ENCODE measurements around the gene PPID.
"Not testable (repeated sequence)": the region's sequence is repeated elsewhere in the genome, so short reads cannot be mapped to it uniquely, and the experiment has no call there.

Gene PPID

GRCh38 chr4:158729716-158730559 is 6.7 kb upstream of the PPID start:
- DNase-seq = peak; percentile 57

GRCh38 chr4:158728236-158728635 is 5.0 kb upstream of the PPID start:
- DNase-seq = no peak

GRCh38 chr4:158726633-158727032 is 3.4 kb upstream of the PPID start:
- DNase-seq = no peak

GRCh38 chr4:158724637-158725036 is 1.4 kb upstream of the PPID start:
- DNase-seq = no peak

GRCh38 chr4:158722291-158722916 is 792 bp downstream of the PPID start:
- DNase-seq = peak; percentile 20

GRCh38 chr4:158721680-158722079 is 1.5 kb downstream of the PPID start:
- no peak for DNase-seq

- no peak for DNase-seq
Observed at GRCh38 chr4:158715802-158716201, 7.4 kb downstream of the PPID start.

GRCh38 chr4:158714937-158715336 is 8.3 kb downstream of the PPID start:
- DNase-seq = no peak

GRCh38 chr4:158712622-158713021 is 10.6 kb downstream of the PPID start:
- not testable (repeated sequence) for DNase-seq

GRCh38 chr4:158710814-158711213 is 12.4 kb downstream of the PPID start:
- DNase-seq = no peak

- DNase-seq = no peak
Observed at GRCh38 chr4:158704274-158704673, 18.9 kb downstream of the PPID start.

GRCh38 chr4:158688813-158689212 is 34.4 kb downstream of the PPID start:
- DNase-seq = no peak

- DNase-seq = no peak
Observed at GRCh38 chr4:158682066-158682465, 41.1 kb downstream of the PPID start.

- no peak for DNase-seq
Observed at GRCh38 chr4:158681629-158682028, 41.6 kb downstream of the PPID start.

- DNase-seq = no peak
Observed at GRCh38 chr4:158678767-158679166, 44.4 kb downstream of the PPID start.

GRCh38 chr4:158676076-158676475 is 47.1 kb downstream of the PPID start:
- DNase-seq = no peak

GRCh38 chr4:158673633-158674032 is 49.6 kb downstream of the PPID start:
- DNase-seq = no peak

- peak; percentile 98 for DNase-seq
Observed at GRCh38 chr4:158671915-158672806, 51.0 kb downstream of the PPID start, which contains the start of gene ETFDH. ETFDH (plus strand) TSS chr4:158672296; CDS start chr4:158672457, 161 bp downstream.

GRCh38 chr4:158671665-158671914 is 51.6 kb downstream of the PPID start, which contains the start of gene C4orf46:
C4orf46 (minus strand) TSS chr4:158671887; CDS start chr4:158671801, 86 bp downstream.
- DNase-seq = no peak

GRCh38 chr4:158670975-158671664 is 52.1 kb downstream of the PPID start:
- DNase-seq = peak; percentile 75

GRCh38 chr4:158669310-158669709 is 53.9 kb downstream of the PPID start:
- no peak for DNase-seq

GRCh38 chr4:158667651-158668198 is 55.5 kb downstream of the PPID start:
- peak; percentile 39 for DNase-seq
